Vagina (tissue), 2 donors: ENCODE data around the gene UTS2R.

Experiments used
- POLR2A ChIP-seq, 2 donors: fragments of 450-650 bp; IDR thresholded peaks; one replicate each; pipeline ENCODE4 v1.6.1; 2017; ENCODE audit warnings: antibody characterized with exemption in 2 of 2, mild to moderate bottlenecking in 2 of 2, moderate library complexity in 2 of 2
- TF ChIP-seq, protein P1 (sequence below), 3 experiments: fragments of 450-650 bp in 2 of 3; fragments of 200-600 bp in 1 of 3; sonication (generic) in 1 of 3; IDR thresholded peaks; one replicate each; pipeline ENCODE4 v1.5.1; 2017 to 2019; ENCODE audit warnings: antibody characterized with exemption in 3 of 3, mild to moderate bottlenecking in 2 of 3, moderate library complexity in 2 of 3

GRCh38 chr17:82343560-82343959, 28.0 kb upstream of the UTS2R start:
- TF ChIP-seq, protein P1, sequence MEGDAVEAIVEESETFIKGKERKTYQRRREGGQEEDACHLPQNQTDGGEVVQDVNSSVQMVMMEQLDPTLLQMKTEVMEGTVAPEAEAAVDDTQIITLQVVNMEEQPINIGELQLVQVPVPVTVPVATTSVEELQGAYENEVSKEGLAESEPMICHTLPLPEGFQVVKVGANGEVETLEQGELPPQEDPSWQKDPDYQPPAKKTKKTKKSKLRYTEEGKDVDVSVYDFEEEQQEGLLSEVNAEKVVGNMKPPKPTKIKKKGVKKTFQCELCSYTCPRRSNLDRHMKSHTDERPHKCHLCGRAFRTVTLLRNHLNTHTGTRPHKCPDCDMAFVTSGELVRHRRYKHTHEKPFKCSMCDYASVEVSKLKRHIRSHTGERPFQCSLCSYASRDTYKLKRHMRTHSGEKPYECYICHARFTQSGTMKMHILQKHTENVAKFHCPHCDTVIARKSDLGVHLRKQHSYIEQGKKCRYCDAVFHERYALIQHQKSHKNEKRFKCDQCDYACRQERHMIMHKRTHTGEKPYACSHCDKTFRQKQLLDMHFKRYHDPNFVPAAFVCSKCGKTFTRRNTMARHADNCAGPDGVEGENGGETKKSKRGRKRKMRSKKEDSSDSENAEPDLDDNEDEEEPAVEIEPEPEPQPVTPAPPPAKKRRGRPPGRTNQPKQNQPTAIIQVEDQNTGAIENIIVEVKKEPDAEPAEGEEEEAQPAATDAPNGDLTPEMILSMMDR (IDR thresholded peaks at IDR 0.05) = no peak
- TF ChIP-seq POLR2A (IDR thresholded peaks at IDR 0.05) = no peak
